GM06990 (cell line): ENCODE results near the gene GLG1.
"Not testable (repeated sequence)": the region's sequence is repeated elsewhere in the genome, so short reads cannot be mapped to it uniquely, and the experiment has no call there.

Source experiments
- DNase-seq: peaks from one replicate; pipeline ENCODE4 v3.0.0-alpha.2; 2011; ENCODE audit not compliant: insufficient read length; ENCODE audit errors: extremely low read depth
- H3K27me3 ChIP-seq: replicated peaks from 2 replicates; pipeline ENCODE4 v1.6.0; 2011; ENCODE audit warnings: low read length; ENCODE audit not compliant: control insufficient read depth, insufficient read depth
- H3K36me3 ChIP-seq: 2 replicates; pipeline ENCODE4 v1.5.1; 2011; ENCODE audit warnings: low read length; ENCODE audit not compliant: control insufficient read depth, insufficient read depth
- H3K4me3 ChIP-seq: replicated peaks from 2 replicates; pipeline ENCODE4 v1.5.1; 2011; ENCODE audit warnings: low read depth, mild to moderate bottlenecking, control low read depth, low read length
- CTCF ChIP-seq: IDR thresholded peaks from 2 replicates; pipeline ENCODE4 v1.5.1; 2011; ENCODE audit warnings: low read length, control low read depth, mild to moderate bottlenecking, inconsistent platforms; ENCODE audit not compliant: insufficient read depth, poor library complexity, severe bottlenecking

Gene GLG1

GRCh38 chr16:74430036-74430712 is 176.7 kb downstream of the GLG1 start:
- not testable (repeated sequence) for DNase-seq, H3K4me3 ChIP-seq, H3K27me3 ChIP-seq, H3K36me3 ChIP-seq
- TF ChIP-seq CTCF = peak; percentile 67

GRCh38 chr16:74428493-74428892 is 178.4 kb downstream of the GLG1 start:
- not testable (repeated sequence) for H3K4me3 ChIP-seq, H3K36me3 ChIP-seq, DNase-seq, H3K27me3 ChIP-seq

- not testable (repeated sequence) for H3K4me3 ChIP-seq, H3K27me3 ChIP-seq, H3K36me3 ChIP-seq, DNase-seq
Measured at GRCh38 chr16:74425751-74426150, 181.2 kb downstream of the GLG1 start.

- not testable (repeated sequence) for H3K4me3 ChIP-seq, DNase-seq
Measured at GRCh38 chr16:74423721-74424120, 183.2 kb downstream of the GLG1 start.

GRCh38 chr16:74422086-74422485 is 184.8 kb downstream of the GLG1 start:
- H3K4me3 ChIP-seq, DNase-seq, H3K36me3 ChIP-seq, H3K27me3 ChIP-seq: not testable (repeated sequence)

More at GRCh38 chr16:74423721-74424120, 183.2 kb downstream of the GLG1 start:
- not testable (repeated sequence) for H3K27me3 ChIP-seq, H3K36me3 ChIP-seq

GRCh38 chr16:74421482-74421785 is 185.5 kb downstream of the GLG1 start:
- H3K27me3 ChIP-seq, DNase-seq, H3K4me3 ChIP-seq, H3K36me3 ChIP-seq: not testable (repeated sequence)

GRCh38 chr16:74420612-74421481 is 186.1 kb downstream of the GLG1 start, which contains the start of gene CLEC18B:
Gene CLEC18B, minus strand, starts transcription at chr16:74421478. Its CDS starts 208 bp downstream, at chr16:74421270.
- not testable (repeated sequence) for H3K36me3 ChIP-seq, H3K27me3 ChIP-seq, H3K4me3 ChIP-seq, DNase-seq

GRCh38 chr16:74419811-74420210 is 187.1 kb downstream of the GLG1 start:
- H3K36me3 ChIP-seq, H3K27me3 ChIP-seq, H3K4me3 ChIP-seq, DNase-seq: not testable (repeated sequence)

GRCh38 chr16:74417897-74418296 is 189.0 kb downstream of the GLG1 start:
- H3K27me3 ChIP-seq, H3K4me3 ChIP-seq, DNase-seq, H3K36me3 ChIP-seq: not testable (repeated sequence)

- H3K4me3 ChIP-seq, H3K36me3 ChIP-seq, DNase-seq, H3K27me3 ChIP-seq: not testable (repeated sequence)
Measured at GRCh38 chr16:74413920-74414319, 193.0 kb downstream of the GLG1 start.

- H3K36me3 ChIP-seq, H3K4me3 ChIP-seq, DNase-seq, H3K27me3 ChIP-seq: not testable (repeated sequence)
Measured at GRCh38 chr16:74413485-74413884, 193.4 kb downstream of the GLG1 start.

- H3K4me3 ChIP-seq, DNase-seq, H3K27me3 ChIP-seq, H3K36me3 ChIP-seq: not testable (repeated sequence)
Measured at GRCh38 chr16:74412775-74413390, 194.0 kb downstream of the GLG1 start.

- not testable (repeated sequence) for H3K27me3 ChIP-seq, DNase-seq, H3K36me3 ChIP-seq, H3K4me3 ChIP-seq
Measured at GRCh38 chr16:74412138-74412774, 194.7 kb downstream of the GLG1 start.
